AG04450 (cell line): Measurements from ENCODE around the gene COL27A1. TPM values are rescaled to one million over a fixed set of nuclear protein-coding genes. Genes with fewer than 3 reads are reported as not detected.
"Not testable (repeated sequence)": the region's sequence is repeated elsewhere in the genome, so short reads cannot be mapped to it uniquely, and the experiment has no call there.

Experiments
- CTCF ChIA-PET: fragments of 300-600, 350-600 bp; formaldehyde crosslinking; extraction: SDS; loops from one replicate; lab custom pipeline; 2022; ENCODE audit warnings: antibody characterized with exemption, inconsistent platforms; lab: Charles Lee
- POLR2A ChIA-PET: fragments of 350-600 bp; formaldehyde crosslinking; extraction: SDS; loops from one replicate; lab custom pipeline; 2021; ENCODE audit warnings: antibody characterized with exemption, inconsistent platforms; lab: Yijun Ruan, JAX
- DNase-seq: peaks from one replicate; pipeline ENCODE4 v3.0.0-alpha.2; 2011; ENCODE audit warnings: low read depth, low spot score
- H3K27ac ChIP-seq: one replicate; pipeline ENCODE4 v1.5.1; 2012; ENCODE audit warnings: low read depth, low read length, control low read depth
- H3K27me3 ChIP-seq: one replicate; pipeline ENCODE4 v1.6.0; 2012; ENCODE audit warnings: low read length; ENCODE audit not compliant: control insufficient read depth, insufficient read depth
- H3K4me3 ChIP-seq: 2 replicates; pipeline ENCODE4 v1.5.1; 2011; ENCODE audit warnings: mild to moderate bottlenecking, low read depth, low read length, control low read depth
- H3K9me3 ChIP-seq: 2 replicates; pipeline ENCODE4 v1.5.1; 2012; ENCODE audit warnings: low read length; ENCODE audit not compliant: control insufficient read depth, insufficient read depth
- polyA plus RNA-seq: library from polyadenylated mRNA; depleted of rRNA; stranded (reverse); fragments of >200 nt; gene quantifications from 2 replicates; pipeline ENCODE4 v1.2.3, GENCODE V29; 2011
- TF ChIP-seq, protein P1 (sequence below): IDR thresholded peaks from 2 replicates; pipeline ENCODE4 v1.5.1; 2011; ENCODE audit warnings: low read depth, low read length, control low read depth, inconsistent platforms

Gene COL27A1
- polyA plus RNA-seq, 1 experiment, result 8.5 TPM

DNA sequence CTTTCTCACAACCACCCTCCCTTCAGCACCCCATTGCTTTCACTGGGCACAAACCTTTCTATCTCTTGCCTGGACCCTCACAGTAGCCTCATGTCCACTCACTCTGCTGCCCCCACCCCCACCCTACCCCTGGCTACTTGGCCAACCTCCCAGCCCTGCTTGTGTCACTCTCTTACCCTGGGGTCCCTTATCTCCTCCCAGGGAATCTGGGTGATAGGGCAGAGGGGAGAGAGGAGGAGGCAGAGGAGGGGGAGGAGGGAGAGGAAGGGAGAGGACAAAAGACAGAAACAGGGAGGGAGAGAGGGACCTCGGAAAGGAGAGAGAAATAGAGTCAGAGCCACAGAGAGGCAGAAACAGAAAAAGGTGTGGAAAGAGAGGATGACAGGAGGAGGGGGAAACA lies 31.2 kb upstream of the COL27A1 start:
- CTCF ChIA-PET, result no interaction called here
- POLR2A ChIA-PET, result no interaction called here
- TF ChIP-seq, protein P1, sequence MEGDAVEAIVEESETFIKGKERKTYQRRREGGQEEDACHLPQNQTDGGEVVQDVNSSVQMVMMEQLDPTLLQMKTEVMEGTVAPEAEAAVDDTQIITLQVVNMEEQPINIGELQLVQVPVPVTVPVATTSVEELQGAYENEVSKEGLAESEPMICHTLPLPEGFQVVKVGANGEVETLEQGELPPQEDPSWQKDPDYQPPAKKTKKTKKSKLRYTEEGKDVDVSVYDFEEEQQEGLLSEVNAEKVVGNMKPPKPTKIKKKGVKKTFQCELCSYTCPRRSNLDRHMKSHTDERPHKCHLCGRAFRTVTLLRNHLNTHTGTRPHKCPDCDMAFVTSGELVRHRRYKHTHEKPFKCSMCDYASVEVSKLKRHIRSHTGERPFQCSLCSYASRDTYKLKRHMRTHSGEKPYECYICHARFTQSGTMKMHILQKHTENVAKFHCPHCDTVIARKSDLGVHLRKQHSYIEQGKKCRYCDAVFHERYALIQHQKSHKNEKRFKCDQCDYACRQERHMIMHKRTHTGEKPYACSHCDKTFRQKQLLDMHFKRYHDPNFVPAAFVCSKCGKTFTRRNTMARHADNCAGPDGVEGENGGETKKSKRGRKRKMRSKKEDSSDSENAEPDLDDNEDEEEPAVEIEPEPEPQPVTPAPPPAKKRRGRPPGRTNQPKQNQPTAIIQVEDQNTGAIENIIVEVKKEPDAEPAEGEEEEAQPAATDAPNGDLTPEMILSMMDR, result no peak

DNA sequence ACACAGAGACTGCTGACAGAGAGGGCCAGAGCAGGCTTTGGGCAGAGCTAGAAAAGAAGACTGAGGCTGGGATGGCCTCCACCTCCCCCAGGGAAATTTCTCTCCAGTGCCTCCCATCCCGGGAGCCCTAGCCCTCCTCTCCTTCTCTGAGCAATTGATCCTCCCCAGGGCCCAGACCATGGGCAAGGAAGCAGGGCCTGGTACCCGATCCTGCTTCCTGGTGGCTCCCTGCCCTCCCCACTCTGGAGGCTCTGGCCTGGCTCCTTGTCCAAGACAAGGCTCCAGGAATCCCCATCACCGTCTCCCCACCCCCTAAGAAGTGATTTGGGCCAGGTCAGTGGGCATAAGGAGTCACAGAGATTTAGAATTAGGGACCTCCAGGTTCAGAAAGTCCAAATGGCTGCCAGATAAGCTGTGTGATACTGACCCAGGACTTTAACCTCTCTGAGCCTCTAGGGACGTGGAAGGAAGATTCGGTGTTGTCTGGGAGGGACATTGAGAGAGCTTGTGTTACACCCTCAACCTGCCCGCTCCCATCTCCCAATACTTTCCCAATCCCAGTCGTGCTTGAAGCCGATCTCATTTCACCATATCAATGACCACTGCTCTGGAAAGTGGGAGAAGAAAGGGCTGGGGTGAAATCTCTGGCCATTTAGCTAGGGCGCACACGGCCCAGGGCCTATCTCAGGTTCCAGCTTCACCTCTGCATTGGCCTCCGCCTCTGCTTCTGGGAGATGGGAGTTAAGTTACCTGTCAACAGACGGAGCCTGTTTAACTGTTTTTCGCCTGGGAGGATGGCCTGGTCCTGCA lies 30.5 kb upstream of the COL27A1 start:
- Histone ChIP-seq H3K4me3 (no peak overlapping the region), H3K27ac (no peak overlapping the region), H3K9me3 (peaks cover 14% of the 10 kb centered on the region), H3K27me3 (peaks cover 53% of the 10 kb centered on the region)
- CTCF ChIA-PET, result interaction anchor here (0.7 kb wide), 1 partner anchor 167 kb away, joined by 3 read pairs; no protein-coding TSS in a partner anchor
- TF ChIP-seq, protein P1, result no peak
- no peak for DNase-seq
- POLR2A ChIA-PET, result no interaction called here

More for the DNA sequence above, 31.2 kb upstream of the COL27A1 start:
- peaks cover 14% of the 10 kb centered on the region for H3K9me3 ChIP-seq
- H3K27me3 ChIP-seq, result peaks cover 50% of the 10 kb centered on the region
- H3K4me3 ChIP-seq, result no peak overlapping the region
- no peak overlapping the region for H3K27ac ChIP-seq
- no peak for DNase-seq

DNA sequence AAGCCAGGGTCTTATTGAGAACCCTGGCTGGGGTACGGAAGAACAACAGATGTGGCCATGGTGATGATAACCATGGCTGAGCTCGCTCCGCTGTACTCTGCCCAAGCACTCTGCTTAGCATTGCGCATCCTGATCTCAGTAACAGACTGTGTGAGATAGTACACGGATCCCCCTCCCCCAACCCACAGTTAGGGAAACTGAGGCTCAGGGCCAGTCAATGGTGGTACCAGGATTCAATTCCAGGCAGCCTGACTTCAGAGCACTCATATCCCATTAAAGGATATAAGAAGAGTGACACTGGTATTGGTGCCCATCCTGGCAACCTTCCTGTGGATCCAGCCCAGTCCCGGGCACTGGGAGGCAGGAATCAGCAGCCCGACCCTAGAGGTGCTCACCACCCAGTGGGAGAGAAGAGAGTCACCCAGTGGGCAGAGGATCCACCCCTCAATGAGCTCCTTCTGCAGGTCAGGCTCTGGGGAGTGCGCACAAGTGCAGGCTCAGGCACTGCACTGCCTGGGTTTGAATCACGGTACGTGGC lies 29.8 kb upstream of the COL27A1 start:
- DNase-seq, result no peak
- H3K27me3 ChIP-seq, result peaks cover 54% of the 10 kb centered on the region
- POLR2A ChIA-PET, result no interaction called here
- no peak overlapping the region for H3K4me3 ChIP-seq
- CTCF ChIA-PET, result interaction anchor here (0.7 kb wide), 1 partner anchor 166 kb away, joined by 3 read pairs; no protein-coding TSS in a partner anchor
- TF ChIP-seq, protein P1, result no peak
- H3K27ac ChIP-seq, result no peak overlapping the region
- H3K9me3 ChIP-seq, result peaks cover 14% of the 10 kb centered on the region

DNA sequence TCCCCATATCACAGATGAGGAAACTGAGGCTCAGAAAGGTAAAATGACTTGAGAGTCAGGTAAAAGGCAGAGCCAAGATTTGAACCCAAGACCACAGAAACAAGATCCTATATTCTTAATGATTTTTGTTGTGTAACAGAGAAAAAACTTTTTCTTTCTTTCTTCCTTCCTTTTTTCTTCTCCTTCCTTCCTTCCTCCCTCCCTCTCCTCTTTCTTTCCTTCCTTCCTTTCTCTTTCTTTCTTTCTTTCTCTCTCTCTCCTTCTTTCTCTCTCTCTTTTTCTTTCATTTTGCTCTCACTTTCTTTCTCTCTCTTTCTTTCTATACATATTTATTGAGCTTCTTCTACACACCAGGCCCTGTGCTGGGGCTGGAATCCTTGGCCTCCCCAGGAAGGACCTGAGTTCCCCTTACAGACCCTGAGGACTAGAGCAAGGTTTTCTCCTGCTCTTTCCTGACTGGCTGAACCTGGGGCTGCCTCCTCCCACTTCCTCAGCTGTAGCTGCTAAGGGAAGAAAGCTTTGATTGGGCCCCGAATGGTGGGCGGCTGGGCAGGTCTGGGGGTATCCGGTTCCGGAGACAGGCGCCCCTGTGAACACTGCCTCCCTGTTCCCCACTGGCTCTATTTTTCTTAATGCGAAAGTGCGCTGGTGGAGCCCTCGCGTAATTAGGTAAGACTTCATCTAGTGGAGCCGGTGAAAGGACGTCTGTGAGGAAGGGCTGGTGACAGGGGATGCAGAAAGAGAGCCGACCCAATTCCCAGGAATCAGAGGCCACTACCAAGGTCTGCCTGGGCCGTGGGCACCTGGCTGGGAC lies 28.9 kb upstream of the COL27A1 start:
- H3K9me3 ChIP-seq, result peaks cover 14% of the 10 kb centered on the region
- TF ChIP-seq, protein P1, result no peak
- no peak overlapping the region for H3K27ac ChIP-seq
- ChIA-PET POLR2A (no interaction called here), CTCF (interaction anchor here (1.0 kb wide), 1 partner anchor 18 kb away, joined by 3 read pairs; no protein-coding TSS in a partner anchor)
- DNase-seq, result no peak
- H3K27me3 ChIP-seq, result peaks cover 55% of the 10 kb centered on the region
- H3K4me3 ChIP-seq, result no peak overlapping the region

DNA sequence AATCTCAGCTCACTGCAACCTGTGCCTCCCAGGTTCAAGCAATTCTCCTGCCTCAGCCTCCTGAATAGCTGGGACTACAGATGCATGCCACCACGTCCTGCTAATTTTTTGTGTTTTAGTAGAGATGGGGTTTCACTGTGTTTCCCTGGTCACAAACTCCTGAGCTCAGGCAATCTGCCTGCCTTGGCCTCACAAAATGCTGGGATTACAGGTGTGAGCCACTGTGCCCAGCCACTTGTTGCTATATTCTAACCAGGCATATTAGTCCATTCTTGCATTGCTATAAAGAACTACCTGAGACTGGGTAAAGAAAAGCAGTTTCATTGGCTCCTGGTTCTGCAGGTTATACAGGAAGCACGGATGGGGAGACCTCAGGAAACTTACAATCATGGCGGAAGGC lies 26.6 kb upstream of the COL27A1 start:
- POLR2A ChIA-PET, H3K4me3 ChIP-seq, DNase-seq, H3K27ac ChIP-seq: not testable (repeated sequence)
- peaks cover 11% of the 10 kb centered on the region for H3K9me3 ChIP-seq
- peaks cover 62% of the 10 kb centered on the region for H3K27me3 ChIP-seq
- CTCF ChIA-PET, result interaction anchor here (1.4 kb wide), 1 partner anchor 21 kb away, joined by 3 read pairs; no protein-coding TSS in a partner anchor
